DND-41 (cell line): ENCODE results near the gene NPHP4.

Experiments used
- ATAC-seq: fragments of 200-7000 bp; cut with Tn5 transposase; 3 replicates; pipeline ENCODE4 v1.9.1; 2021; ENCODE audit warnings: low read depth; ENCODE audit not compliant: insufficient read depth
- DNase-seq: peaks from one replicate; pipeline ENCODE4 v3.0.0-alpha.2; 2020
- H2AFZ ChIP-seq: 2 replicates; pipeline ENCODE4 v1.6.0; 2012; ENCODE audit warnings: low read depth, low read length
- H3K27ac ChIP-seq: 2 replicates; pipeline ENCODE4 v1.5.1; 2012; ENCODE audit warnings: low read length, inconsistent platforms
- H3K27me3 ChIP-seq: fragments of 200-600 bp; sonication (generic); 2 replicates; pipeline ENCODE4 v1.6.0; 2012; ENCODE audit warnings: low read length, mild to moderate bottlenecking, inconsistent platforms; ENCODE audit not compliant: insufficient read depth, poor library complexity
- H3K36me3 ChIP-seq: 2 replicates; pipeline ENCODE4 v1.5.1; 2012; ENCODE audit warnings: low read length, inconsistent platforms; ENCODE audit not compliant: insufficient read depth
- H3K4me1 ChIP-seq: 2 replicates; pipeline ENCODE4 v1.5.1; 2012; ENCODE audit warnings: mild to moderate bottlenecking, low read length; ENCODE audit not compliant: insufficient read depth
- H3K4me2 ChIP-seq: 2 replicates; pipeline ENCODE4 v1.6.0; 2012; ENCODE audit warnings: mild to moderate bottlenecking, moderate library complexity, low read length, inconsistent platforms; ENCODE audit not compliant: insufficient read depth
- H3K4me3 ChIP-seq, 2 experiments: fragments of 200-600 bp in 1 of 2; shearing (Covaris generic) in 1 of 2; 2 replicates each; pipeline ENCODE4 v1.5.1; 2012 to 2016; ENCODE audit warnings: inconsistent platforms in 2 of 2, low read length in 2 of 2, mild to moderate bottlenecking in 2 of 2, low read depth in 1 of 2, moderate library complexity in 1 of 2
- H3K79me2 ChIP-seq: 2 replicates; pipeline ENCODE4 v1.6.0; 2012; ENCODE audit warnings: low read length, inconsistent platforms; ENCODE audit not compliant: insufficient read depth
- H3K9ac ChIP-seq: 2 replicates; pipeline ENCODE4 v1.6.0; 2012; ENCODE audit warnings: low read depth, mild to moderate bottlenecking, inconsistent platforms, low read length, moderate library complexity
- H3K9me3 ChIP-seq: 2 replicates; pipeline ENCODE4 v1.5.1; 2012; ENCODE audit warnings: low read length, moderate library complexity, mild to moderate bottlenecking, inconsistent platforms; ENCODE audit not compliant: insufficient read depth, severe bottlenecking
- H4K20me1 ChIP-seq: 2 replicates; pipeline ENCODE4 v1.6.0; 2012; ENCODE audit warnings: low read length; ENCODE audit not compliant: insufficient read depth
- EZH2 ChIP-seq: IDR thresholded peaks from 3 replicates; pipeline ENCODE4 v1.6.1; 2012; ENCODE audit warnings: borderline replicate concordance, low read depth, mild to moderate bottlenecking, moderate library complexity, low read length, inconsistent platforms; ENCODE audit not compliant: severe bottlenecking
- TF ChIP-seq, protein P1 (sequence below): IDR thresholded peaks from 2 replicates; pipeline ENCODE4 v1.5.1; 2012; ENCODE audit warnings: borderline replicate concordance, low read length, moderate library complexity, mild to moderate bottlenecking; ENCODE audit not compliant: poor library complexity, severe bottlenecking; ENCODE audit errors: extremely low read depth

The NPHP4 gene

DNA sequence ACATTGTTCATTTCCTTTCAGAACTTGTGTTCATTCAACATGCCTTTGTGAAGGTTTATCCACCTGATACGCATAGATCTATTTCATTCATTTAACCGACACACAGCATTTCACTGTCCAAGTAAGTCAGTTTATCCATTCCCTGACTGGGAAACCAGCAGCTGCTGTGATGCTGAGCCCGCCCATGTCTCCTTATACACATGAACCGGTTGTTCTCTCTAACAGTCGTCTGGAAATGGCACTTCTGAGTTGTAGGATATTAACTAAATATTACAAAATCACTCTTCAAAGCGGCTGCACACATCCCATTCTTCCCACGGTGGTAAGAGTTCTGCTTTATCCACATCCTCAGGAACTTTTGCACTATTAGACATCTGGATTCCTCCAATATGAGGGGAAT is 71.1 kb downstream of the NPHP4 start:
- Histone ChIP-seq H3K9me3 (no peaks in the 10 kb centered on the region), H3K79me2 (no peaks in the 10 kb centered on the region), H3K4me3 (no peak overlapping the region), H2AFZ (no peak overlapping the region), H3K27me3 (no peaks in the 10 kb centered on the region), H3K27ac (no peak overlapping the region), H3K36me3 (peaks cover 18% of the 10 kb centered on the region; the same call in 1 of the 2 replicates), H3K4me2 (no peak overlapping the region), H4K20me1 (peaks cover 3% of the 10 kb centered on the region; the same call in 1 of the 2 replicates), H3K9ac (no peak overlapping the region), H3K4me1 (no peaks in the 10 kb centered on the region)
- no peak for TF ChIP-seq EZH2
- TF ChIP-seq, protein P1, sequence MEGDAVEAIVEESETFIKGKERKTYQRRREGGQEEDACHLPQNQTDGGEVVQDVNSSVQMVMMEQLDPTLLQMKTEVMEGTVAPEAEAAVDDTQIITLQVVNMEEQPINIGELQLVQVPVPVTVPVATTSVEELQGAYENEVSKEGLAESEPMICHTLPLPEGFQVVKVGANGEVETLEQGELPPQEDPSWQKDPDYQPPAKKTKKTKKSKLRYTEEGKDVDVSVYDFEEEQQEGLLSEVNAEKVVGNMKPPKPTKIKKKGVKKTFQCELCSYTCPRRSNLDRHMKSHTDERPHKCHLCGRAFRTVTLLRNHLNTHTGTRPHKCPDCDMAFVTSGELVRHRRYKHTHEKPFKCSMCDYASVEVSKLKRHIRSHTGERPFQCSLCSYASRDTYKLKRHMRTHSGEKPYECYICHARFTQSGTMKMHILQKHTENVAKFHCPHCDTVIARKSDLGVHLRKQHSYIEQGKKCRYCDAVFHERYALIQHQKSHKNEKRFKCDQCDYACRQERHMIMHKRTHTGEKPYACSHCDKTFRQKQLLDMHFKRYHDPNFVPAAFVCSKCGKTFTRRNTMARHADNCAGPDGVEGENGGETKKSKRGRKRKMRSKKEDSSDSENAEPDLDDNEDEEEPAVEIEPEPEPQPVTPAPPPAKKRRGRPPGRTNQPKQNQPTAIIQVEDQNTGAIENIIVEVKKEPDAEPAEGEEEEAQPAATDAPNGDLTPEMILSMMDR = no peak
- ATAC-seq (no peak), DNase-seq (no peak)

- no peak overlapping the region for H3K9ac ChIP-seq
- TF ChIP-seq EZH2 = no peak
- TF ChIP-seq, protein P1 = no peak
- no peaks in the 10 kb centered on the region for H3K79me2 ChIP-seq
- DNase-seq (no peak), ATAC-seq (no peak)
- H4K20me1 ChIP-seq = peaks cover 8% of the 10 kb centered on the region
- H3K4me2 ChIP-seq = no peak overlapping the region
- no peak overlapping the region for H2AFZ ChIP-seq
- H3K27me3 ChIP-seq = no peaks in the 10 kb centered on the region
- no peak overlapping the region for H3K27ac ChIP-seq
- H3K4me1 ChIP-seq = no peaks in the 10 kb centered on the region
- H3K9me3 ChIP-seq = no peaks in the 10 kb centered on the region
- peaks cover 25% of the 10 kb centered on the region for H3K36me3 ChIP-seq
- no peak overlapping the region for H3K4me3 ChIP-seq
Measured at GRCh38 chr1:5920201-5920600, 72.0 kb downstream of the NPHP4 start.

- no peak overlapping the region for H2AFZ ChIP-seq
- H3K4me2 ChIP-seq = no peak overlapping the region
- TF ChIP-seq EZH2 = no peak
- TF ChIP-seq, protein P1 = no peak
- H3K27me3 ChIP-seq = no peaks in the 10 kb centered on the region
- DNase-seq (no peak), ATAC-seq (no peak)
- H3K36me3 ChIP-seq = peaks cover 29% of the 10 kb centered on the region
- H3K79me2 ChIP-seq = no peaks in the 10 kb centered on the region
- no peak overlapping the region for H3K9ac ChIP-seq
- no peaks in the 10 kb centered on the region for H3K9me3 ChIP-seq
- H3K27ac ChIP-seq = no peak overlapping the region
- no peaks in the 10 kb centered on the region for H3K4me1 ChIP-seq
- no peak overlapping the region for H3K4me3 ChIP-seq
- H4K20me1 ChIP-seq = peaks cover 8% of the 10 kb centered on the region
Measured at GRCh38 chr1:5918275-5918649, 74.0 kb downstream of the NPHP4 start.

GRCh38 chr1:5917591-5918274 is 74.5 kb downstream of the NPHP4 start:
- Histone ChIP-seq H3K27me3 (no peaks in the 10 kb centered on the region), H3K4me1 (no peaks in the 10 kb centered on the region), H3K79me2 (no peaks in the 10 kb centered on the region), H3K27ac (no peak overlapping the region), H3K4me2 (no peak overlapping the region), H3K9me3 (no peaks in the 10 kb centered on the region), H3K36me3 (peaks cover 27% of the 10 kb centered on the region), H3K4me3 (no peak overlapping the region), H2AFZ (no peak overlapping the region), H3K9ac (no peak overlapping the region), H4K20me1 (peaks cover 8% of the 10 kb centered on the region)
- TF ChIP-seq, protein P1 = no peak
- no peak for TF ChIP-seq EZH2
- no peak for DNase-seq
- ATAC-seq = no peak
